ENCODE data around the gene NT5C3B.

GRCh38 chr17:41785859-41786226 is 50.2 kb downstream of the NT5C3B start:
- TF ChIP-seq, protein P1, sequence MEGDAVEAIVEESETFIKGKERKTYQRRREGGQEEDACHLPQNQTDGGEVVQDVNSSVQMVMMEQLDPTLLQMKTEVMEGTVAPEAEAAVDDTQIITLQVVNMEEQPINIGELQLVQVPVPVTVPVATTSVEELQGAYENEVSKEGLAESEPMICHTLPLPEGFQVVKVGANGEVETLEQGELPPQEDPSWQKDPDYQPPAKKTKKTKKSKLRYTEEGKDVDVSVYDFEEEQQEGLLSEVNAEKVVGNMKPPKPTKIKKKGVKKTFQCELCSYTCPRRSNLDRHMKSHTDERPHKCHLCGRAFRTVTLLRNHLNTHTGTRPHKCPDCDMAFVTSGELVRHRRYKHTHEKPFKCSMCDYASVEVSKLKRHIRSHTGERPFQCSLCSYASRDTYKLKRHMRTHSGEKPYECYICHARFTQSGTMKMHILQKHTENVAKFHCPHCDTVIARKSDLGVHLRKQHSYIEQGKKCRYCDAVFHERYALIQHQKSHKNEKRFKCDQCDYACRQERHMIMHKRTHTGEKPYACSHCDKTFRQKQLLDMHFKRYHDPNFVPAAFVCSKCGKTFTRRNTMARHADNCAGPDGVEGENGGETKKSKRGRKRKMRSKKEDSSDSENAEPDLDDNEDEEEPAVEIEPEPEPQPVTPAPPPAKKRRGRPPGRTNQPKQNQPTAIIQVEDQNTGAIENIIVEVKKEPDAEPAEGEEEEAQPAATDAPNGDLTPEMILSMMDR (IDR thresholded peaks at IDR 0.05 in 8 of 11, conservative IDR thresholded peaks at IDR 0.05 in 3 of 11) = no peak
- no peak for TF ChIP-seq POLR2AphosphoS5 (IDR thresholded peaks at IDR 0.05)
